GM19043 (cell line): Measurements from ENCODE around the gene TRIM41.
"Not testable (repeated sequence)": the region's sequence is repeated elsewhere in the genome, so short reads cannot be mapped to it uniquely, and the experiment has no call there.

ENCODE experiments used
- ATAC-seq: cut with Tn5 transposase; IDR thresholded peaks from one replicate; pipeline ENCODE4 v1.9.1; 2021; ENCODE audit warnings: low read depth; ENCODE audit not compliant: unreplicated experiment

The TRIM41 gene

GRCh38 chr5:181281077-181281983, 58.2 kb downstream of the TRIM41 start:
- no peak for ATAC-seq

- no peak for ATAC-seq
Measured at GRCh38 chr5:181281984-181282316, 58.9 kb downstream of the TRIM41 start.

- ATAC-seq: not testable (repeated sequence)
Measured at GRCh38 chr5:181282415-181282814, 59.3 kb downstream of the TRIM41 start.

GRCh38 chr5:181282874-181283273, 59.8 kb downstream of the TRIM41 start:
- ATAC-seq: no peak

- ATAC-seq: no peak
Measured at GRCh38 chr5:181283347-181283746, 60.3 kb downstream of the TRIM41 start.

- ATAC-seq: not testable (repeated sequence)
Measured at GRCh38 chr5:181283841-181284755, 61.0 kb downstream of the TRIM41 start.
